GM23338 (cell line): ENCODE data around the gene CLEC5A. TPM values are rescaled to one million over a fixed set of nuclear protein-coding genes. Genes with fewer than 3 reads are reported as not detected.

Experiments
- ATAC-seq: fragments of 200-7000 bp; cut with Tn5 transposase; 3 replicates; pipeline ENCODE4 v1.9.1; 2020
- DNase-seq: peaks from one replicate; pipeline ENCODE4 v3.0.0-alpha.2; 2015; ENCODE audit warnings: low spot score
- H2AFZ ChIP-seq: fragments of 200-600 bp; sonication (generic); 2 replicates; pipeline ENCODE4 v1.8.0; 2016; ENCODE audit warnings: antibody characterized with exemption, mild to moderate bottlenecking, moderate library complexity
- H3F3A ChIP-seq: fragments of 200-600 bp; sonication (generic); replicated peaks from 2 replicates; pipeline ENCODE4 v1.8.0; 2017; ENCODE audit warnings: antibody characterized with exemption, mixed run types, low read depth
- H3K27ac ChIP-seq: fragments of 200-600 bp; sonication (generic); 2 replicates; pipeline ENCODE4 v1.6.1; 2016; ENCODE audit warnings: low read depth
- H3K27me3 ChIP-seq: fragments of 200-600 bp; sonication (generic); 2 replicates; pipeline ENCODE4 v1.8.0; 2016; ENCODE audit warnings: mild to moderate bottlenecking, mixed run types, moderate library complexity; ENCODE audit not compliant: insufficient read depth
- H3K36me3 ChIP-seq: fragments of 200-600 bp; sonication (generic); 2 replicates; pipeline ENCODE4 v1.8.0; 2016; ENCODE audit warnings: mild to moderate bottlenecking; ENCODE audit not compliant: insufficient read depth
- H3K4me1 ChIP-seq: fragments of 200-600 bp; sonication (generic); 2 replicates; pipeline ENCODE4 v1.8.0; 2016; ENCODE audit warnings: mild to moderate bottlenecking, moderate library complexity; ENCODE audit not compliant: insufficient read depth
- H3K4me2 ChIP-seq: fragments of 200-600 bp; sonication (generic); 2 replicates; pipeline ENCODE4 v1.7.1; 2017; ENCODE audit warnings: mixed run types
- H3K4me3 ChIP-seq: fragments of 200-600 bp; sonication (generic); 2 replicates; pipeline ENCODE4 v1.6.1; 2016; ENCODE audit warnings: mixed run types
- H3K79me2 ChIP-seq: fragments of 200-600 bp; sonication (generic); replicated peaks from 2 replicates; pipeline ENCODE4 v1.8.0; 2017; ENCODE audit warnings: mild to moderate bottlenecking; ENCODE audit not compliant: insufficient read depth
- H3K9me2 ChIP-seq: fragments of 200-600 bp; sonication (generic); 2 replicates; pipeline ENCODE4 v1.8.0; 2017; ENCODE audit not compliant: insufficient read depth
- H4K20me1 ChIP-seq: fragments of 200-600 bp; sonication (generic); replicated peaks from 2 replicates; pipeline ENCODE4 v1.8.0; 2017; ENCODE audit warnings: mild to moderate bottlenecking; ENCODE audit not compliant: insufficient read depth
- H3K27ac Mint-ChIP-seq: 2 replicates; pipeline ENCODE4 v1.8.0; 2020; ENCODE audit warnings: inconsistent platforms, mild to moderate bottlenecking, moderate library complexity, mixed read lengths
- H3K27me3 Mint-ChIP-seq: 3 replicates; pipeline ENCODE4 v1.8.0; 2022; ENCODE audit warnings: low read depth, mild to moderate bottlenecking, moderate library complexity, mixed read lengths, inconsistent platforms; ENCODE audit not compliant: insufficient read depth, poor library complexity
- H3K36me3 Mint-ChIP-seq: 3 replicates; pipeline ENCODE4 v1.8.0; 2021; ENCODE audit warnings: low read depth, mild to moderate bottlenecking, inconsistent platforms, moderate library complexity, mixed read lengths
- H3K4me1 Mint-ChIP-seq: 3 replicates; pipeline ENCODE4 v1.8.0; 2020; ENCODE audit warnings: mild to moderate bottlenecking, inconsistent platforms, mixed read lengths
- H3K4me3 Mint-ChIP-seq: 3 replicates; pipeline ENCODE4 v1.8.0; 2021; ENCODE audit warnings: moderate library complexity, mild to moderate bottlenecking, inconsistent platforms, mixed read lengths
- H3K9me3 Mint-ChIP-seq: 3 replicates; pipeline ENCODE4 v1.8.0; 2020; ENCODE audit warnings: moderate library complexity, mild to moderate bottlenecking, inconsistent platforms, mixed read lengths
- CREB1 ChIP-seq: fragments of 250-450 bp; sonication (Bioruptor Pico); IDR thresholded peaks from 2 replicates; pipeline ENCODE4 v1.5.0; 2020; ENCODE audit warnings: low read depth, mild to moderate bottlenecking, moderate library complexity
- CTCF ChIP-seq, 2 experiments: fragments of 200-600 bp in 1 of 2; sonication (generic) in 1 of 2; conservative IDR thresholded peaks; 2 replicates each; pipeline versions ENCODE4 v1.5.1 to v1.6.1; 2016 to 2017; ENCODE audit warnings: antibody characterized with exemption in 2 of 2, low read depth in 2 of 2, mild to moderate bottlenecking in 2 of 2, moderate library complexity in 1 of 2
- ETS1 ChIP-seq: IDR thresholded peaks from 2 replicates; pipeline ENCODE4 v1.6.1; 2016; ENCODE audit warnings: antibody characterized with exemption
- EZH2 ChIP-seq: fragments of 200-600 bp; sonication (generic); IDR thresholded peaks from one replicate; pipeline ENCODE4 v1.8.0; 2017; ENCODE audit warnings: antibody characterized with exemption, mild to moderate bottlenecking, low read depth; ENCODE audit not compliant: unreplicated experiment
- EZH2phosphoT487 ChIP-seq: fragments of 200-600 bp; sonication (generic); IDR thresholded peaks from one replicate; pipeline ENCODE4 v1.8.1; 2018; ENCODE audit warnings: antibody characterized with exemption; ENCODE audit not compliant: unreplicated experiment
- JUNB ChIP-seq: IDR thresholded peaks from one replicate; pipeline ENCODE4 v1.6.1; 2016; ENCODE audit warnings: antibody characterized with exemption; ENCODE audit not compliant: unreplicated experiment
- NANOG ChIP-seq: IDR thresholded peaks from 2 replicates; pipeline ENCODE4 v1.6.1; 2016; ENCODE audit warnings: antibody characterized with exemption, borderline replicate concordance
- POLR2AphosphoS5 ChIP-seq: IDR thresholded peaks from 2 replicates; pipeline ENCODE4 v1.6.1; 2016; ENCODE audit warnings: antibody characterized with exemption, low read depth
- REST ChIP-seq: IDR thresholded peaks from one replicate; pipeline ENCODE4 v1.6.1; 2018; ENCODE audit warnings: antibody characterized with exemption; ENCODE audit not compliant: unreplicated experiment
- STAT1 ChIP-seq: IDR thresholded peaks from one replicate; pipeline ENCODE4 v1.6.1; 2016; ENCODE audit warnings: antibody characterized with exemption; ENCODE audit not compliant: unreplicated experiment
- ZNF114 ChIP-seq: fragments of 250-450 bp; sonication (Bioruptor Pico); IDR thresholded peaks from 2 replicates; pipeline ENCODE4 v1.5.0; 2020; ENCODE audit warnings: mild to moderate bottlenecking, moderate library complexity
- ZNF331 ChIP-seq: fragments of 250-450 bp; sonication (Bioruptor Pico); IDR thresholded peaks from 2 replicates; pipeline ENCODE4 v1.5.0; 2020; ENCODE audit warnings: low read depth, mild to moderate bottlenecking, moderate library complexity
- ZNF462 ChIP-seq: fragments of 250-450 bp; sonication (Bioruptor Pico); IDR thresholded peaks from 2 replicates; pipeline ENCODE4 v1.5.0; 2020; ENCODE audit warnings: mild to moderate bottlenecking, moderate library complexity
- polyA plus RNA-seq: library from polyadenylated mRNA; unstranded; fragments of >200 nt; fragmentation: Nextera tagmentation; extraction: Ambion mirVana; gene quantifications from 2 replicates; pipeline ENCODE4 v1.2.1, GENCODE V29; 2016
- total RNA-seq: library from RNA; depleted of rRNA; stranded (reverse); fragments of >200 nt; shearing (Covaris generic); gene quantifications from 2 replicates; pipeline ENCODE4 v1.2.3, GENCODE V29; 2014

CLEC5A gene
- total and polyA plus RNA-seq, 2 experiments from 2014 or later, result not detected

- Mint-ChIP-seq H3K4me3 (no peak overlapping the region), H3K4me1 (peaks cover 9% of the 10 kb centered on the region), H3K27ac (no peak overlapping the region), H3K36me3 (no peaks in the 10 kb centered on the region), H3K9me3 (no peaks in the 10 kb centered on the region; the same call in 2 of the 3 replicates), H3K27me3 (no peaks in the 10 kb centered on the region)
- TF ChIP-seq EZH2 (no peak), REST (no peak), ETS1 (no peak), ZNF331 (CRISPR knock-in tag) (no peak), CREB1 (CRISPR knock-in tag) (no peak), NANOG (no peak), EZH2phosphoT487 (no peak), JUNB (no peak), ZNF462 (CRISPR knock-in tag) (no peak), POLR2AphosphoS5 (no peak), CTCF (conservative IDR thresholded peaks at IDR 0.05; ENCODE audit: low read depth in 2 of 2) (no peak), STAT1 (no peak), ZNF114 (CRISPR knock-in tag) (no peak)
- H3K4me1 ChIP-seq, result 0 out of 2 replicates have a peak, but pooled peaks cover 13% of the 10 kb centered on the region
- H3K9me2 ChIP-seq, result peaks cover 10% of the 10 kb centered on the region
- no peaks in the 10 kb centered on the region for H4K20me1 ChIP-seq
- H3K4me3 ChIP-seq, result no peak overlapping the region
- H3K36me3 ChIP-seq, result no peaks in the 10 kb centered on the region
- no peak overlapping the region for H3K27ac ChIP-seq
- H3K4me2 ChIP-seq, result no peak overlapping the region
- no peak overlapping the region for H2AFZ ChIP-seq
- no peaks in the 10 kb centered on the region for H3K79me2 ChIP-seq
- DNase-seq (no peak), ATAC-seq (no peak)
- no peaks in the 10 kb centered on the region for H3F3A ChIP-seq
- no peaks in the 10 kb centered on the region for H3K27me3 ChIP-seq
Measured at GRCh38 chr7:141950806-141951205, 4.0 kb upstream of the CLEC5A start.
